Osteocyte (in vitro differentiated cells): ENCODE results near the gene IMMP2L. TPM values are rescaled to one million over a fixed set of nuclear protein-coding genes. Genes with fewer than 3 reads are reported as not detected.

ENCODE experiments used
- DNase-seq: peaks from one replicate; pipeline ENCODE4 v3.0.0; 2021; ENCODE audit warnings: mixed read lengths; ENCODE audit not compliant: unreplicated experiment; ENCODE audit errors: extremely low spot score
- H3K27ac Mint-ChIP-seq: one replicate; pipeline ENCODE4 v1.8.0; 2021; ENCODE audit warnings: mild to moderate bottlenecking, mixed read lengths; ENCODE audit not compliant: unreplicated experiment
- H3K27me3 Mint-ChIP-seq: one replicate; pipeline ENCODE4 v1.8.0; 2021; ENCODE audit warnings: mixed read lengths; ENCODE audit not compliant: unreplicated experiment
- H3K36me3 Mint-ChIP-seq: one replicate; pipeline ENCODE4 v1.8.0; 2021; ENCODE audit warnings: mixed read lengths; ENCODE audit not compliant: unreplicated experiment
- H3K4me1 Mint-ChIP-seq: one replicate; pipeline ENCODE4 v1.8.0; 2021; ENCODE audit warnings: mixed read lengths; ENCODE audit not compliant: unreplicated experiment
- H3K4me3 Mint-ChIP-seq: one replicate; pipeline ENCODE4 v1.8.0; 2021; ENCODE audit warnings: mild to moderate bottlenecking, moderate library complexity, mixed read lengths; ENCODE audit not compliant: unreplicated experiment
- H3K9me3 Mint-ChIP-seq: one replicate; pipeline ENCODE4 v1.8.0; 2021; ENCODE audit warnings: mixed read lengths; ENCODE audit not compliant: unreplicated experiment
- total RNA-seq: library from RNA; stranded (reverse); gene quantifications from 2 replicates; pipeline ENCODE4 v1.2.1, GENCODE V29; 2021
- TF ChIP-seq, protein P1 (sequence below): fragments of 200-600 bp; sonication (generic); IDR thresholded peaks from 2 replicates; pipeline ENCODE4 v1.5.0; 2021; ENCODE audit warnings: antibody characterized with exemption, mild to moderate bottlenecking, moderate library complexity

The IMMP2L gene
- total RNA-seq, 1 donor from 2014 or later: 15.6 TPM

DNA sequence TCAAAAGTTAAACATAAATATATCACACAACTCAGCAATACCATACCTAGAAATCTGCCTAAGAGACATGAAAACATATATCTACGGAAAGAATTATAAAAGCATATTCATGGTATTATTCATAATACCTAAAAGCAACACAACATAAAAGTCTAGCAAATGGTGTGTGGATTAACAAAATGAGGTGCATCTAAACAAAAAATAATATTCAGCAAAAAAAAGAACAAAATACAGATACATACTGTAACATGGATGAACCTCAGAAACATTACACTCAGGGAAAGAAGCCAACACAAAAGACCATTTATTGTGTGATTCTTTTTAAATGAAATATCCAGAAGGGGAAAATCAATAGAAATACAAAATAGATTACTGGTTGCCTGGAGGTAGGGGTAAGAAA, 155.0 kb downstream of the IMMP2L start:
- Mint-ChIP-seq H3K4me3 (no peak overlapping the region), H3K27me3 (no peaks in the 10 kb centered on the region), H3K36me3 (peaks cover 5% of the 10 kb centered on the region), H3K27ac (no peak overlapping the region), H3K4me1 (peaks cover 26% of the 10 kb centered on the region), H3K9me3 (peaks cover 8% of the 10 kb centered on the region)
- DNase-seq: no peak
- TF ChIP-seq, protein P1, sequence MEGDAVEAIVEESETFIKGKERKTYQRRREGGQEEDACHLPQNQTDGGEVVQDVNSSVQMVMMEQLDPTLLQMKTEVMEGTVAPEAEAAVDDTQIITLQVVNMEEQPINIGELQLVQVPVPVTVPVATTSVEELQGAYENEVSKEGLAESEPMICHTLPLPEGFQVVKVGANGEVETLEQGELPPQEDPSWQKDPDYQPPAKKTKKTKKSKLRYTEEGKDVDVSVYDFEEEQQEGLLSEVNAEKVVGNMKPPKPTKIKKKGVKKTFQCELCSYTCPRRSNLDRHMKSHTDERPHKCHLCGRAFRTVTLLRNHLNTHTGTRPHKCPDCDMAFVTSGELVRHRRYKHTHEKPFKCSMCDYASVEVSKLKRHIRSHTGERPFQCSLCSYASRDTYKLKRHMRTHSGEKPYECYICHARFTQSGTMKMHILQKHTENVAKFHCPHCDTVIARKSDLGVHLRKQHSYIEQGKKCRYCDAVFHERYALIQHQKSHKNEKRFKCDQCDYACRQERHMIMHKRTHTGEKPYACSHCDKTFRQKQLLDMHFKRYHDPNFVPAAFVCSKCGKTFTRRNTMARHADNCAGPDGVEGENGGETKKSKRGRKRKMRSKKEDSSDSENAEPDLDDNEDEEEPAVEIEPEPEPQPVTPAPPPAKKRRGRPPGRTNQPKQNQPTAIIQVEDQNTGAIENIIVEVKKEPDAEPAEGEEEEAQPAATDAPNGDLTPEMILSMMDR: no peak

DNA sequence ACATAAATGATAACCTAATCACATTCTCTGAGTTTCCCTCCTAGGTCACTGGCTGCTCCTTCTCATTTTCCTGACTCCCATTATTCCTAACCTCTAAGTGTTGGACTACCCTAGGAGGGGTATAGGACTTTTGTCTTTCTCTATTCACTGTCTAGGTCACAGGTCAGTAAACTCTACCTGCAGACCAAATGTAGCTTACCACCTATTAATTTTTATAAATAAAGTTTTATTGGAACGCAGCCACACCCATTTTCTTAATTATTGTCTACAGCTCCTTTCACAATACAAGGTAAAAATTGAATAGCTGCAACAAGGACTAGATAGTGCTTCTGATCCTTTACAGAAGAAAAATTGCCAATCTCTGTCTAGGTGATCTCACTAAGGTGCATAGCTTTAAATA, 156.7 kb downstream of the IMMP2L start:
- peaks cover 29% of the 10 kb centered on the region for H3K4me1 Mint-ChIP-seq
- TF ChIP-seq, protein P1: no peak
- H3K27me3 Mint-ChIP-seq: no peaks in the 10 kb centered on the region
- no peak overlapping the region for H3K4me3 Mint-ChIP-seq
- peaks cover 8% of the 10 kb centered on the region for H3K9me3 Mint-ChIP-seq
- peaks cover 3% of the 10 kb centered on the region for H3K36me3 Mint-ChIP-seq
- no peak overlapping the region for H3K27ac Mint-ChIP-seq
- no peak for DNase-seq

DNA sequence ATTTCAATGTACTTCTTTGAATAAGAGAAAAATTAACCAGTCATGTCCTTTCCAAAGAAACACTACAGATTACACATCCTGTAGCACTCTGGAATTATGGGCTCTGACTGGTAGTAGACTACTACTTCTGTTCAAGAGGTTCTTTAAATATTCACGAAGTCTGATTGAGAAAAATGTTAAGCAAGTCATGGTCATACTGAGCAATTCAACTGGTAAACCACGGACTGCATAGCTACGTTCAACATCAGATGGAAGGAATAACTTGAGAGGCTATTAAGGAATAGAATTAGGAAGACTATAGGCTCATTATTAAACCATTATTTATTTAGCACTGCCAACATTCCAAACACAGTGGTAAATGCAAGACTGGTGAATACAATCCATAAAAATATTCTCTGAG, 160.8 kb downstream of the IMMP2L start:
- Mint-ChIP-seq H3K27me3 (no peaks in the 10 kb centered on the region), H3K4me3 (no peak overlapping the region), H3K36me3 (peaks cover 6% of the 10 kb centered on the region), H3K9me3 (peaks cover 11% of the 10 kb centered on the region), H3K4me1 (peaks cover 19% of the 10 kb centered on the region), H3K27ac (no peak overlapping the region)
- no peak for DNase-seq
- TF ChIP-seq, protein P1: no peak

DNA sequence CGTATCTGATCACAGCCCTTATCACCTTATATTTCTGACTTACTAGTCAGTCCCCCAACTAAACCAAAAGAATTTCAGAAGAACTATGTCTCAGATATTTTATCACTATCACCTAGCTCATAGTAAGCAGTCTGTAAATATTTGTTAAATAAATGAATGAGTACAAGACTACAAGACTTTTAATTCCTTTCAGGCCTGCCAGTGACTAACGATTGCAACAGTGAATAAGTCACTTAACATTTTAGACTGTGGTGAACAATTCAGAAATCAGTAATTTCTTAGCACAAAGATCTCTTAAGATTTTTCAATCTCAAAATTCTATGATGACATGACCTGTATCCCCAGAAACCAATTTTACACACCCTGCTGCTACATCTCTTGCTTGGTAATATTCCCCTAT, 162.2 kb downstream of the IMMP2L start:
- Mint-ChIP-seq H3K36me3 (peaks cover 3% of the 10 kb centered on the region), H3K4me3 (no peak overlapping the region), H3K4me1 (peaks cover 19% of the 10 kb centered on the region), H3K27me3 (no peaks in the 10 kb centered on the region), H3K27ac (no peak overlapping the region), H3K9me3 (peaks cover 4% of the 10 kb centered on the region)
- DNase-seq: no peak
- TF ChIP-seq, protein P1: no peak

DNA sequence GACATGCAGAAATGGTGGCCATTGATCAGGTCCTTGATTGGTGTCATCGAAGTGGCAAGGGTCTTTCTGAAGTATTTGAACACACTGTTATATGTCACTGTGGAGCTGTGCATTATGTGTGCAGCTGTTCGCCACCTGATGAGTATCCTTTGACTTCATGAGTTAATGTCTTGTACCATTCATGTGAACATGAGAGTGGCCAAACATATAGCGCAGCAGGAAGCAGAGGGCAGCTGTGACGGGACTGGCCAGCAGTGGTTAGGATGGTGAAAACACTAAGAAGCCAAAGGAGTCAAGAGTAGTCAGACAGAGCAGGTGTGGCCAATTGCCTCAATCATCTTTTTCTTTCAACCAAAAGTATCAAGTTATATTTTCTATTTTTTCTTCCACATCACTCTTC, 167.4 kb downstream of the IMMP2L start:
- Mint-ChIP-seq H3K36me3 (peaks cover 3% of the 10 kb centered on the region), H3K27me3 (no peaks in the 10 kb centered on the region), H3K9me3 (peaks cover 4% of the 10 kb centered on the region), H3K4me1 (peaks cover 17% of the 10 kb centered on the region), H3K4me3 (no peak overlapping the region), H3K27ac (no peak overlapping the region)
- no peak for DNase-seq
- TF ChIP-seq, protein P1: no peak
